HL-60 (cell line): Measurements from ENCODE around the gene BUB3.

ENCODE experiments used
- DNase-seq, 2 experiments: peaks; one replicate each; pipeline ENCODE4 v3.0.0-alpha.2; 2010 to 2020; ENCODE audit warnings: low read depth in 1 of 2, low spot score in 1 of 2
- H3K27ac ChIP-seq: fragments of 250-450 bp; sonication (Bioruptor Pico); replicated peaks from 2 replicates; pipeline ENCODE4 v1.5.1; 2020; ENCODE audit warnings: mild to moderate bottlenecking, moderate library complexity
- H3K27me3 ChIP-seq: fragments of 250-450 bp; sonication (Bioruptor Pico); 2 replicates; pipeline ENCODE4 v1.5.1; 2021; ENCODE audit warnings: mild to moderate bottlenecking, moderate library complexity; ENCODE audit not compliant: insufficient read depth, poor library complexity, severe bottlenecking
- H3K4me3 ChIP-seq: replicated peaks from 2 replicates; pipeline ENCODE4 v1.5.1; 2011; ENCODE audit warnings: mild to moderate bottlenecking, control low read depth, low read length; ENCODE audit not compliant: insufficient read depth
- CTCF ChIP-seq: IDR thresholded peaks from one replicate; pipeline ENCODE4 v1.5.1; 2011; ENCODE audit warnings: low read length, control low read depth, inconsistent platforms; ENCODE audit not compliant: insufficient read depth
- GABPA ChIP-seq: IDR thresholded peaks from 2 replicates; pipeline ENCODE4 v1.6.1; 2012; ENCODE audit warnings: low read depth
- POLR2AphosphoS5 ChIP-seq: IDR thresholded peaks from 2 replicates; pipeline ENCODE4 v1.6.1; 2012; ENCODE audit warnings: low read depth
- REST ChIP-seq: IDR thresholded peaks from 2 replicates; pipeline ENCODE4 v1.6.1; 2012; ENCODE audit warnings: low read depth; ENCODE audit not compliant: insufficient replicate concordance
- SPI1 ChIP-seq: IDR thresholded peaks from 2 replicates; pipeline ENCODE4 v1.6.1; 2012; ENCODE audit warnings: low read depth, mild to moderate bottlenecking, borderline replicate concordance

Gene BUB3

GRCh38 chr10:123140164-123140982, 13.8 kb upstream of the BUB3 start:
- no peak for DNase-seq
- Histone ChIP-seq H3K4me3 (no peak overlapping the region), H3K27ac (no peak overlapping the region), H3K27me3 (peaks cover 95% of the 10 kb centered on the region)
- TF ChIP-seq GABPA, result no peak
- no peak for TF ChIP-seq REST
- no peak for TF ChIP-seq SPI1
- no peak for TF ChIP-seq CTCF
- TF ChIP-seq POLR2AphosphoS5, result no peak

- no peak overlapping the region for H3K4me3 ChIP-seq
- DNase-seq, result no peak
- peaks cover 95% of the 10 kb centered on the region for H3K27me3 ChIP-seq
- H3K27ac ChIP-seq, result no peak overlapping the region
- TF ChIP-seq GABPA (no peak), POLR2AphosphoS5 (no peak), SPI1 (no peak), CTCF (no peak), REST (no peak)
Observed at GRCh38 chr10:123140983-123141390, 13.2 kb upstream of the BUB3 start.

- DNase-seq, result no peak
- TF ChIP-seq SPI1 (no peak), POLR2AphosphoS5 (no peak), GABPA (no peak), CTCF (no peak), REST (no peak)
- H3K27me3 ChIP-seq, result peaks cover 94% of the 10 kb centered on the region
- H3K27ac ChIP-seq, result no peak overlapping the region
- H3K4me3 ChIP-seq, result no peak overlapping the region
Observed at GRCh38 chr10:123141791-123142700, 12.2 kb upstream of the BUB3 start.
